CD1c-positive myeloid dendritic cell (primary cell): Measurements from ENCODE around the gene UMAD1.
"Not testable (repeated sequence)": the region's sequence is repeated elsewhere in the genome, so short reads cannot be mapped to it uniquely, and the experiment has no call there.

ENCODE experiments used
- DNase-seq: peaks from one replicate; pipeline ENCODE4 v3.0.0-alpha.2; 2016; ENCODE audit errors: extremely low spot score

Gene UMAD1

DNA sequence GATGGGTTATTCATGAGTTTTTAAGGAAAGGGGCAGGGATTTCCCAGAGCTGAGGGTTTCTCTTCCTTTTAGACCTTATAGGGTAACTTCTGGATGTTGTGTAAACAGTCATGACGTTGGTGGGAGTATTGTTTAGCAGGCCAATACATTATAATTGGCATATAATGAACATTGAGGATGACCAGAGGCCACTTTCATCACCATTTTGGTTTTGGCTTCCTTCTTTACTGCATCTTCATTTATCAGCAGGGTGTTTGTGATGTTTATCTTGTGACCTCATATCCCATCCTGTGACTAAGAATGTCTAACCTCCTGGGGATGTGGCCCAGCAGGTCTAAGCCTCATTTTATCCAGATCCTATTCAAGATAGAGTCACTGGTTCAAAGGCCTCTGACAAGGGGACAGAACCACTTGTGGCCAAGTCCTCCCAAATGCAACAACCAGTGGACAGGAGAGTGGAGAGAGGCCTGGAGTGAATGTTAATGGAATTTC lies 155.1 kb downstream of the UMAD1 start:
- no peak for DNase-seq

- no peak for DNase-seq
These were observed 158.0 kb downstream of the UMAD1 start for GRCh38 chr7:7798510-7798909.

GRCh38 chr7:7799138-7799537 lies 158.6 kb downstream of the UMAD1 start:
- no peak for DNase-seq

- DNase-seq = no peak
These were observed 162.0 kb downstream of the UMAD1 start for GRCh38 chr7:7802531-7802930.

- DNase-seq = no peak
These were observed 163.2 kb downstream of the UMAD1 start for GRCh38 chr7:7803715-7804178.

DNA sequence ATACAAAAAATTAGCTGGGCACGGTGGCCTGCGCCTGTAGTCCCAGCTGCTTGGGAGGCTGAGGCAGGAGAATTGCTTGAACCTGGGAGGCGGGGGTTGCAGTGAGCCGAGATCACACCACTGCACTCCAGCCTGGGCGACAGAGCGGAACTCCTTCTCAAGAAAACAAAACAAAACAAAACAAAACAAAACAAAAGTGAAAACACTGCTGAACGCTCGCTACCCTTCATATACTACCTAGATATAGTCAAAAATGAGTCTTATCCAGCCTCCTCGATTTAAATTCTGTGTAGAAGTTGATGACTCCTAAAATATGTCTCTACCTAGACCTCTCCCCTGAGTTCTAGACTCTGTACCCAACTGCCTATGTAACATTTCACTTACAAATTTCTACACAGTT lies 164.3 kb downstream of the UMAD1 start:
- not testable (repeated sequence) for DNase-seq

DNA sequence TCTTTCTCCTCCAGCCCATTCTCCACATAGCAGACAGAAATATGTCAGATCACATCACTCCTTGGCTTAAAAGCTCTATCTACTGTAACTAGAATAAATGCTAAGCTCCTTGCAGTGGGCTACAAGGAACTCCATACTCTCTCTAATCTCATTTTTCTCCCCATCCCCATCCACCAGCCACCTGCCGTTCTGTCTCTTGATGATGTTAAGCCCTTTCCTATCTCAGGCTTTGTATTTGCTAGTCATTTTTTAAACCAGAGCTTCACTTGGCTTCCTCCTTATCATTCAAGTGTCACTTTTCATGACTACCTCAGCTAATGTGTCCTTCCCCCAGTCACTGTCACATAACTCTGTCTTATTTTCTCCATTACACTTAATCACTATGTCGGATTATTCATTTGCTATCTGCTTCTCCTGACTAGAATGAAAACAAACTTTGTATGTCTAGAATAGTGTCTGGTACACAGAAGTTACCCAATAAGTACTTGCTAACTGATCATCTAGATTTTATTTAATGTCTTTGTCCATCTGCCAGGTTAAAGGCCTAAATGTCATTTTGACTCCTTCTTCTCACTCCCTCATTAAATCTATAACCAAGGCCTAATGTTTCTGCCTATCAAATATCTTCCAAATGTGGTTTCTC lies 165.1 kb downstream of the UMAD1 start:
- DNase-seq = no peak

GRCh38 chr7:7808156-7808555 lies 167.6 kb downstream of the UMAD1 start:
- no peak for DNase-seq

- no peak for DNase-seq
These were observed 168.1 kb downstream of the UMAD1 start for GRCh38 chr7:7808626-7809025.

GRCh38 chr7:7810380-7810779 lies 169.8 kb downstream of the UMAD1 start:
- DNase-seq = no peak

GRCh38 chr7:7810826-7811225 lies 170.3 kb downstream of the UMAD1 start:
- DNase-seq = no peak

DNA sequence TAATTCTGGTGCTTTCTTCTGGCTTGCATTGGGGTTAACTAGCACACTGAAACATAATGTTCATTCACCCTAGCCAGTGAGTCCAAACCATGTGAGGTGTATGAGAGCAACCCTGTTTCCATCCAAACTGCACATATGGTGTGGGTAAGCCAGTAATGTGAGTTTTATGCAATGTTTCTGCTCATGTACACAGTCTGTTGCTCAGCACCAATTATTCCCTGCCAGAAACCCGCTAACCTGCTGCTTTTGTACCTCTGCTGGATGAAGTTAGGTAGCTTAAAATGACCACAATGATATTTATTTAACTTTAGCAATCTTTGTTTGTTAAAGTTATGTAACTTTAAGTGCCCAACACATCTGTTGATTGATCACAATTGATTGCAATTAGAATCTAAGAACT lies 171.6 kb downstream of the UMAD1 start:
- DNase-seq = no peak

- no peak for DNase-seq
These were observed 174.8 kb downstream of the UMAD1 start for GRCh38 chr7:7815395-7815794.

DNA sequence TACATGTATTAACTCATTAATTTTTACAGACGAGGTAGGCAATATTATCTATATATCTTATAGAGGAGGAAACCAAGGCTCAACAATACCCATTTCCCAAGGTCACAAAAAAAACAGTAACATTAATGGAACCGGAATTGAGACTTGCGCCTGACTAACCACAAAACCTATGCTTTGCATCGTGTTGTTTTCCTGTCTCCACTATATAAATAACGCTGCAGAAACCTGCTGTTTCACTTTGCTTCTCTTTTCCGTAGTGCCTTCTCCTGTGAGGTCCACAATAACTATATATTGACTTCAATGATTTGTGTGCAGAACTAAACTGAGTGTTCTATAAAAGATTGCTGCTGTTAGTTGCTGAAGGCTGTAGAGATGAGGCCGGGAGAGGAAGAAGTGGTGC lies 175.5 kb downstream of the UMAD1 start:
- DNase-seq = no peak

DNA sequence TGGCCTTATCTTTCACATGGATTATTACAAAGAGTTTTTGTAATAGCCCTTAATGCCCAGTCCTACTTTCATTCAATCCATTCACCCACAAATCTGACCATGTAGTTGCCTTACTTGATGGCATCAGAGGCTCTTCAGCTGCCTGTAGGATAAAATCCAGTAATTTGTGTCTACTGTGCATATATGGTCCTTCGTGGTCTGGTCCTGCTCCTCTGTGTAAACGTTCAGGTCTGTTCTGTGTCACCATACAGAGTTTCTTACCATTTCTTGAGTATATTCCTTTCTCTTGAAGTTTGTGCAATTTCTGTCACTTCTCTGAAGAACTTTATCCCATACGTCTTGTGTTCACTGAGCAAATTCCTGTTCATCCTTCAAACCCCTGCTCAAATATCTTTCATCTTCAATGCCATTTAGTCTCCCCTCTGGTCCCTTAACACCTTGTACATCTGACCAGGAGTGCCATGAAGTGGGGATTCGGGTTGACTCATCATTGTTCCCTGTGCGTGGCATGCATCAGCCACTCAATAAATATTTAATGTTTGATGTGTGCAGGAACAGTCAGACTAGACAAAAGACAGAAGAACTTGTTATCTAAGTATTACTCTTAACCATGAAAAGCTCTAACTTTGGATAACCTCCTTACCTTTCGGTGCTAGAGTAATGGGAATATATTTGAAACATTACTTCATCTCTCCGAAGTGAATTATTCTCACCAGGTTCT lies 176.4 kb downstream of the UMAD1 start:
- no peak for DNase-seq

- no peak for DNase-seq
These were observed 177.2 kb downstream of the UMAD1 start for GRCh38 chr7:7817748-7818147.

DNA sequence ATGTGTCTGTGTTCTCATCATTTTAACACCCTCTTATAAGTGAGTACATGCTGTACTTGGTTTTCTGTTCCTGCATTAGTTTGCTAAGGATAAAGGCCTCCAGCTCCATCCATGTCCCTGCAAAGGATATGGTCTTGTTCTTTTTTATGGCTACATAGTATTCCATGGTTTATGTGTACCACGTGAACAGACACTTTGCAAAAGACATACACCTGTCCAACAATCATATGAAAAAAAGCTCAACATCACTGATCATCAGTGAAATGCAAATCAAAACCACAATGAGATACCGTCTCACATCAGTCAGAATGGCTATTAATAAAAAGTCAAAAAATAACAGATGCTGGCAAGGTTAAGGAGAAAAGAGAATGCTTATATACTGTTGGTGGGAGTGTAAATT lies 177.6 kb downstream of the UMAD1 start:
- not testable (repeated sequence) for DNase-seq

GRCh38 chr7:7819442-7820247 lies 179.1 kb downstream of the UMAD1 start:
- no peak for DNase-seq

DNA sequence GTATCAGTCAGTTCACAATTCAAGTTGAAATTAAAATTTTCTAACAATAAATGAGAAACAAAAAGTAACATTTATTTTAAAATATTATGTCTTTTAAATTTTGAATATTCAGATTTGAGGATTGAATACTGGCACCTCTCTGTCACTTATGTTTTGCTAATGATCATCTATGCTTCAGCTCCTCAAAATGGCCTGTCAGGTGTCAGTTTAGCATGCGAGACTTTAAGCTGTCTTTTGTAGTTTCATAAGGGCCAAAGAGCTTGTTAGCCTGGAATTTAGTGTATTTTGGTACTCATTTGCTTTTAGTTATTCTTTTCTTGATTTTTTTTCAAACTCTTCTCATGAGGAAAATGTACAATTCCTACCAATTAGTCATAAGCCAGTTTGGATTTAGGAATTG lies 179.9 kb downstream of the UMAD1 start:
- no peak for DNase-seq

- no peak for DNase-seq
These were observed 180.4 kb downstream of the UMAD1 start for GRCh38 chr7:7820939-7821338.

GRCh38 chr7:7821517-7821916 lies 181.0 kb downstream of the UMAD1 start:
- DNase-seq = no peak

DNA sequence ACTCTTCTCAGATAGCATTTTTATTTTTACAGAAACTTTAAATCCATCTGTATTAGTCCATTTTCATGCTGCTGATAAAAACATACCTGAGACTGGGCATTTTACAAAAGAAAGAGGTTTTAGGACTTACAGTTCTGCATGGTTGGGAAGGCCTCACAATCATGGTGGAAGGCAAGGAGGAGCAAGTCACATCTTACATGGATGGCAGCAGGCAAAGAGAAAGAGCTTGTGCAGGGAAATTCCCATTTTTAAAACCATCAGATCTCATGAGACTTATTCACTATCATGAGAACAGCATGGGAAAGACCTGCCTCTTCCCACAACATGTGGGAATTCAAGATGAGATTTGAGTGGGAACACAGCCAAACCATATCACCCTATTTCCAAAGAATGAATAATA lies 184.7 kb downstream of the UMAD1 start:
- not testable (repeated sequence) for DNase-seq

- no peak for DNase-seq
These were observed 189.1 kb downstream of the UMAD1 start for GRCh38 chr7:7829667-7830066.
